HCT116 (cell line): ENCODE data around the gene YWHAG.

Experiments used
- CEBPB ChIP-seq: IDR thresholded peaks from 2 replicates; pipeline ENCODE4 v1.6.1; 2012; ENCODE audit warnings: low read depth
- POLR2A ChIP-seq: IDR thresholded peaks from 2 replicates; pipeline ENCODE4 v1.7.0; 2011; ENCODE audit warnings: borderline replicate concordance; ENCODE audit not compliant: insufficient read depth, insufficient read length; ENCODE audit errors: extremely low read depth
- POLR2AphosphoS5 ChIP-seq: IDR thresholded peaks from 2 replicates; pipeline ENCODE4 v1.6.1; 2011; ENCODE audit warnings: mild to moderate bottlenecking, low read depth, low read length, moderate library complexity
- TF ChIP-seq, protein P1 (sequence below), 3 experiments: fragments of 200-600 bp in 1 of 3; sonication (generic) in 1 of 3; IDR thresholded peaks in 2 of 3; conservative IDR thresholded peaks in 1 of 3; 2 replicates each; pipeline ENCODE4 v1.5.1; 2012 to 2017; ENCODE audit warnings: low read depth in 2 of 3, low read length in 2 of 3, antibody characterized with exemption in 1 of 3, borderline replicate concordance in 1 of 3, control low read depth in 1 of 3, mild to moderate bottlenecking in 1 of 3, mixed read lengths in 1 of 3, mixed run types in 1 of 3, moderate library complexity in 1 of 3; ENCODE audit not compliant: insufficient read depth in 1 of 3

DNA sequence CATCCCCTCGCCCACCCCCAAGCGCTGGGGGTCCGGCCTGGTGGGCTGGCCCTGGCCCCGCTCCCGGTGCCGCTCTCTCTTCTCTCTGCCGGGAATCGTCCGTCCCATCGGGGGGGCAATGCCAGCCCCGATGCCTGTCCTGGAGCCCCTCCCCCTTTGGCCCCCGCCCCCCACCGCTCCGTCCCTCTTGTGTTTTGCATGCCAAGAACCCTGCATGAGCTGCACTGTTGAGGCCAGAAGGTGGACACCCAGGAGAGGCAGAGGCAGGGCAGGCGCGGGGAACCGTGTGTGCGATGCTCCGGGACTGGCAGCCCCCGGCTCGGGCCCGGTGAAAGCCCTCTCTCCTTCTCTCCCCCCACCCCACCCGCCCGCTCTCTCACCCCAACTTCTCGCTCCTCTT lies 78.4 kb downstream of the YWHAG start:
- TF ChIP-seq POLR2AphosphoS5 (no peak), POLR2A (no peak), CEBPB (no peak)
- TF ChIP-seq, protein P1, sequence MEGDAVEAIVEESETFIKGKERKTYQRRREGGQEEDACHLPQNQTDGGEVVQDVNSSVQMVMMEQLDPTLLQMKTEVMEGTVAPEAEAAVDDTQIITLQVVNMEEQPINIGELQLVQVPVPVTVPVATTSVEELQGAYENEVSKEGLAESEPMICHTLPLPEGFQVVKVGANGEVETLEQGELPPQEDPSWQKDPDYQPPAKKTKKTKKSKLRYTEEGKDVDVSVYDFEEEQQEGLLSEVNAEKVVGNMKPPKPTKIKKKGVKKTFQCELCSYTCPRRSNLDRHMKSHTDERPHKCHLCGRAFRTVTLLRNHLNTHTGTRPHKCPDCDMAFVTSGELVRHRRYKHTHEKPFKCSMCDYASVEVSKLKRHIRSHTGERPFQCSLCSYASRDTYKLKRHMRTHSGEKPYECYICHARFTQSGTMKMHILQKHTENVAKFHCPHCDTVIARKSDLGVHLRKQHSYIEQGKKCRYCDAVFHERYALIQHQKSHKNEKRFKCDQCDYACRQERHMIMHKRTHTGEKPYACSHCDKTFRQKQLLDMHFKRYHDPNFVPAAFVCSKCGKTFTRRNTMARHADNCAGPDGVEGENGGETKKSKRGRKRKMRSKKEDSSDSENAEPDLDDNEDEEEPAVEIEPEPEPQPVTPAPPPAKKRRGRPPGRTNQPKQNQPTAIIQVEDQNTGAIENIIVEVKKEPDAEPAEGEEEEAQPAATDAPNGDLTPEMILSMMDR (IDR thresholded peaks at IDR 0.05 in 2 of 3, conservative IDR thresholded peaks at IDR 0.05 in 1 of 3; ENCODE audit: borderline replicate concordance in 1 of 3, insufficient read depth in 1 of 3, low read depth in 2 of 3, low read length in 2 of 3) = no peak
